NCI-H460 (cell line): ENCODE measurements around the gene SORBS2. TPM values are rescaled to one million over a fixed set of nuclear protein-coding genes. Genes with fewer than 3 reads are reported as not detected.
"Not testable (repeated sequence)": the region's sequence is repeated elsewhere in the genome, so short reads cannot be mapped to it uniquely, and the experiment has no call there.

Experiments
- DNase-seq: peaks from one replicate; pipeline ENCODE4 v3.0.0-alpha.2; 2016; ENCODE audit warnings: low read depth; ENCODE audit errors: extremely low read depth
- polyA plus RNA-seq: library from polyadenylated mRNA; depleted of rRNA; stranded (reverse); fragments of >200 nt; gene quantifications from 2 replicates; pipeline ENCODE4 v1.2.3, GENCODE V29; 2014; cell fraction: nucleus; rRNA removed
- total RNA-seq: library from RNA; depleted of rRNA; stranded (reverse); fragments of >200 nt; shearing (Covaris generic); gene quantifications from 2 replicates; pipeline ENCODE4 v1.2.3, GENCODE V29; 2014; rRNA removed

Gene SORBS2
- 22.0 and 23.8 TPM in 2 replicates for total RNA-seq
- 22.1 and 24.3 TPM in 2 replicates for polyA plus RNA-seq

GRCh38 chr4:185811509-185812364, at the start of gene SORBS2:
SORBS2 (minus strand) TSS chr4:185812194; CDS start chr4:185690571, 121,623 bp downstream.
- peak; percentile 60 for DNase-seq

- no peak for DNase-seq
These were observed 47.1 kb upstream of the SORBS2 start for GRCh38 chr4:185859111-185859510.

- not testable (repeated sequence) for DNase-seq
These were observed 45.6 kb upstream of the SORBS2 start for GRCh38 chr4:185857561-185857960.

GRCh38 chr4:185853841-185854240, 41.8 kb upstream of the SORBS2 start:
- no peak for DNase-seq

- DNase-seq: no peak
These were observed 41.0 kb upstream of the SORBS2 start for GRCh38 chr4:185852961-185853360.

GRCh38 chr4:185849664-185850550, 37.9 kb upstream of the SORBS2 start:
- DNase-seq: no peak

GRCh38 chr4:185847352-185848097, 35.5 kb upstream of the SORBS2 start:
- DNase-seq: peak; percentile 98

- DNase-seq: peak; percentile 55
These were observed 34.6 kb upstream of the SORBS2 start for GRCh38 chr4:185846505-185847150.

- no peak for DNase-seq
These were observed 34.0 kb upstream of the SORBS2 start for GRCh38 chr4:185845966-185846365.

GRCh38 chr4:185841451-185841850, 29.5 kb upstream of the SORBS2 start:
- no peak for DNase-seq

- DNase-seq: no peak
These were observed 29.0 kb upstream of the SORBS2 start for GRCh38 chr4:185840953-185841352.

GRCh38 chr4:185840201-185840600, 28.2 kb upstream of the SORBS2 start:
- DNase-seq: no peak

GRCh38 chr4:185839770-185840169, 27.8 kb upstream of the SORBS2 start:
- DNase-seq: no peak

GRCh38 chr4:185839194-185839712, 27.3 kb upstream of the SORBS2 start:
- peak; percentile 82 for DNase-seq

GRCh38 chr4:185838514-185839193, 26.7 kb upstream of the SORBS2 start:
- DNase-seq: peak; percentile 35

- DNase-seq: no peak
These were observed 26.1 kb upstream of the SORBS2 start for GRCh38 chr4:185838104-185838452.

- no peak for DNase-seq
These were observed 25.6 kb upstream of the SORBS2 start for GRCh38 chr4:185837415-185838103.

GRCh38 chr4:185836241-185837084, 24.5 kb upstream of the SORBS2 start:
- no peak for DNase-seq
